VCaP (cell line): Measurements from ENCODE around the gene RASGRP2.
A peak's percentile ranks its signal among the peaks of the same experiment; 100 is the strongest.

Experiments
- H3K27ac ChIP-seq: fragments of 450-650 bp; 2 replicates; pipeline ENCODE4 v1.5.1; 2017
- TF ChIP-seq, protein P1 (sequence below): fragments of 450-650 bp; conservative IDR thresholded peaks from 2 replicates; pipeline ENCODE4 v1.5.1; 2017; ENCODE audit warnings: mild to moderate bottlenecking, moderate library complexity

The RASGRP2 gene

GRCh38 chr11:64747961-64748665 is 4.2 kb upstream of the RASGRP2 start:
- no peak overlapping the region for H3K27ac ChIP-seq
- TF ChIP-seq, protein P1, sequence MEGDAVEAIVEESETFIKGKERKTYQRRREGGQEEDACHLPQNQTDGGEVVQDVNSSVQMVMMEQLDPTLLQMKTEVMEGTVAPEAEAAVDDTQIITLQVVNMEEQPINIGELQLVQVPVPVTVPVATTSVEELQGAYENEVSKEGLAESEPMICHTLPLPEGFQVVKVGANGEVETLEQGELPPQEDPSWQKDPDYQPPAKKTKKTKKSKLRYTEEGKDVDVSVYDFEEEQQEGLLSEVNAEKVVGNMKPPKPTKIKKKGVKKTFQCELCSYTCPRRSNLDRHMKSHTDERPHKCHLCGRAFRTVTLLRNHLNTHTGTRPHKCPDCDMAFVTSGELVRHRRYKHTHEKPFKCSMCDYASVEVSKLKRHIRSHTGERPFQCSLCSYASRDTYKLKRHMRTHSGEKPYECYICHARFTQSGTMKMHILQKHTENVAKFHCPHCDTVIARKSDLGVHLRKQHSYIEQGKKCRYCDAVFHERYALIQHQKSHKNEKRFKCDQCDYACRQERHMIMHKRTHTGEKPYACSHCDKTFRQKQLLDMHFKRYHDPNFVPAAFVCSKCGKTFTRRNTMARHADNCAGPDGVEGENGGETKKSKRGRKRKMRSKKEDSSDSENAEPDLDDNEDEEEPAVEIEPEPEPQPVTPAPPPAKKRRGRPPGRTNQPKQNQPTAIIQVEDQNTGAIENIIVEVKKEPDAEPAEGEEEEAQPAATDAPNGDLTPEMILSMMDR, result no peak

DNA sequence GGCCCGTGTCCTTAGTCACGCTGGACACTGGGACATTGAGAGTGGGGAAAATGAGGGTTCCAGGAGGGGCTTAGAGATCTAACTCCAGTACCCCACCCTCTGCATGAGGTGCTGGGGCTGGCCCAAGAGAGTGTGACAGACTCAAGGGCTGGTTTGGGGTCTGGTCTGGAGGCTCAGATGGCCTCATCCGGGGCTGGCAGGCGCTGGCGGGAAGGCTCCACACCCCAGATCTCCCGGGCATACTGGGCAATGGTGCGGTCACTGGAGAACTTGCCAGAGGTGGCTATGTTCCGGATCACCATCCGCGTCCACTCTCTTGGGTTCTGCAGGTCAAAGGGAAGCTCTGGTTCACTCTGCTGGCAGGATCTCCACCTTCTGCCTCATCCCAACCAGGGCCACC is 2.5 kb upstream of the RASGRP2 start:
- H3K27ac ChIP-seq, result no peak overlapping the region
- TF ChIP-seq, protein P1, result no peak

DNA sequence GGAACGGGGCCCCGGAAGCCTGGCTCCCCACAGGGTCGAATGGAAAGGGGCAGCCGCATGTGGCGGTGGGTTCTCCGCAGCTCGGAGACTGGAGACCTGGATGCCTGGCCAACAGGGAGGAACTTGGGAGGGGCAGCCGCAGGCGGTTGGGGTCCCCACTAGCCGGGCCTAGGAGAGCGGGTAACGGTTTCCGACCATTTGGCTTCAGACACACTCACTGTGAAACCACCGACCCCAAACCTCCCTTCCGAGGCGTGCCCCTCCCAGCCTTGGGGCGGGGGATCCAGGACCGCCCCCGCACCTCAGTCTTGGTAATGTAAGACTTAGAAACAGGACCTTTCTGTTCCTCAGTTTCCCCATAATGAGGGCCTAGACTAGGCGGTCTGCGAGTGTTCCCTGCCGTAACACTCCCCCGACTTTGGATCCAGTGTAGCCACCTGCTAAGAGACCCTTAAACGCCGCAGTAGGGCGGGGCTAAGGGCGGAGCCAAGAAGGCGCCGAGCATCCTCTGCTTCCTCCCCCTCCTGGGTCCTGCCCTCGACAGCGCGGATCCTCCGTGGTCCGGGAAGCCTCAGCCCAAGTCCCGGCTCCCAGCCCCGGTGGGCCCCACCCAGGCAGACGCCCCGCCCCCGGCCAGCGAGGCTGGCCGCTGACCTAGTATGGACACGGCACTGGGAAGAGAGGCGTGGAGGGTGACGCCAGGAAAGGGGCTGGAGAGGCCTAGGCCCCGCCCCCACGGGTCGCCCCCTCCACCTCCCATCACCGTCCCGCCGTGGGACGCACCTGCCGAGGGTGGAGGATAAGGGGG is 1.8 kb upstream of the RASGRP2 start:
- H3K27ac ChIP-seq, result peak overlapping the region; percentile 59; the same call in 1 of the 2 replicates
- TF ChIP-seq, protein P1, result no peak

- TF ChIP-seq, protein P1, result no peak
- H3K27ac ChIP-seq, result peak overlapping the region; percentile 59; the same call in 1 of the 2 replicates
Observed at GRCh38 chr11:64745189-64745520, 1.2 kb upstream of the RASGRP2 start.

DNA sequence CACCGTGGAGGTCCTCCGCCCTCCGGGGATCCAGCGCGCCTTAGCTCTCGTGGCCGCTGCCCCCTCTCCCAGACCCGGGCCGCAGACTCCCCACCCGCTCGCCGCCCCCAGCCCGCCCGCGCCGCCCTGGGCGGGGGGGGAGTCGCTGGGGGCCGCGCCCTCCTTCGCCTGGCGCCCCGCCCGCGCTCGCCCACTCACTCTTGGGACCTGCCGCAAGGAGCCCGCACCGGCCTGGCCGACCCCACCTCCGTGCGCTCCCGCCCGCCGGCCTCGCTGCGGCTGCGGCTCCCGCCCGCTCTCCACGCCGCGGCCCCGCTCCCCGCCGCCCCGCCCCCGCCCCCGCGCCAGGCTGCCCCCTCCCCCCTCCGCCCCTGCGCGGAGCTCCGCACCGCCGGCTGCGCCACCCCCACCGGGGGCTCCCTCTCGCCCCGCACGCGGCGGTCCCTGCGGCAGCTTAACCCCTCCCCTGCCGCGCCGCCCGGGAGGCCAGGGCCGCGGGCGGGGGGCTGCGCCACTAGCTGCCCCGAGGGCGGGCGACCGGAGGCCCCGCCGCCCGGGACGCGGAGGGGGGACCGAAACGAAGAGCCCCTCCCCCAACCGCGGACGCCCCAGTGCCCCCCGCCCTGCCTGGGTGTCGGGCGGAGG is 724 bp upstream of the RASGRP2 start:
- H3K27ac ChIP-seq, result peak overlapping the region; percentile 59; the same call in 1 of the 2 replicates
- TF ChIP-seq, protein P1, result no peak

- TF ChIP-seq, protein P1, result peak; percentile 100
- peak overlapping the region; percentile 18; the same call in 1 of the 2 replicates for H3K27ac ChIP-seq
Observed at GRCh38 chr11:64742889-64743590, 902 bp downstream of the RASGRP2 start.
